ENCODE measurements around the gene NSMCE3. TPM values are rescaled to one million over a fixed set of nuclear protein-coding genes. Genes with fewer than 3 reads are reported as not detected.

The NSMCE3 gene
- total and polyA plus RNA-seq, 2 experiments from 2014 or later, result 9.7 to 10.0 TPM

DNA sequence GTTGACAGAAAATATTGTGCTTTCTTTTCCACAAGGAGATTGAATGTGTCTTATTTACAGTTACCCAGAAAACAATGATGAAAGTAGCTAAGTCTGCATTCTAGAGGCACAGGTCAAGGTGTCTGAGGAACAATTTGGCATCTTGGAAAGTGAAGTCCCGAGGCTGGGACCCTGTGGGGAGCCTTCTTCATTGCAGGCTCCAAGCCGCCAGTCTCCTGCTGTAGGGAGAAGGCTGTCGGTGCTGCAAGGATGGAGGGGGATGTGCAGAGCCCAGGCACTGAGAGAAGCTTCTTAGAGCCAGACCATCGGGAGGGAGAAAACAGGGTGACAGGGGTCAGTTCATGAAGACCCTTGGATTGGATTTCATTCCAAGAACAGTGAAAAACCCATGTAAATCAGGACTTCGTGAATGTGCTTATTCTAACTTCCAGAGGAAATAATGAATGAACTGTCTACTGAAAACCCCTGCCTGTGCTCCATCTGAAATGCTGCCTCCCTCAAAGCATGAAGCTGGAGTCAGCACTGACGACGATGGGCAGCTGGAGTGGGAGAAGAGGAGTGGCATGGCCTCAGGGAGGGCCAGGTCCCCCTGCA lies 25.2 kb upstream of the NSMCE3 start:
- H3K4me2 ChIP-seq, result no peak overlapping the region
- Mint-ChIP-seq H3K27ac (no peak overlapping the region), H3K9me3 (no peaks in the 10 kb centered on the region; the same call in 2 of the 3 replicates), H3K36me3 (ENCODE audit: low read depth) (no peaks in the 10 kb centered on the region), H3K27me3 (ENCODE audit: insufficient read depth, low read depth, poor library complexity) (no peaks in the 10 kb centered on the region), H3K4me3 (no peak overlapping the region), H3K4me1 (peaks cover 2% of the 10 kb centered on the region; the same call in 1 of the 3 replicates)
- H3K9me2 ChIP-seq (ENCODE audit: insufficient read depth), result no peaks in the 10 kb centered on the region
- no peak for DNase-seq (ENCODE audit: low spot score)
- no peak overlapping the region for H3K4me3 ChIP-seq
- no peaks in the 10 kb centered on the region for H3F3A ChIP-seq (replicated peaks; ENCODE audit: low read depth)
- H4K20me1 ChIP-seq (replicated peaks; ENCODE audit: insufficient read depth), result no peaks in the 10 kb centered on the region
- H3K27ac ChIP-seq (ENCODE audit: low read depth), result no peak overlapping the region
- no peaks in the 10 kb centered on the region for H3K27me3 ChIP-seq (ENCODE audit: insufficient read depth)
- TF ChIP-seq ZNF331 (CRISPR knock-in tag; IDR thresholded peaks at IDR 0.05; ENCODE audit: low read depth) (no peak), STAT1 (IDR thresholded peaks at IDR 0.05; ENCODE audit: unreplicated experiment) (no peak), POLR2AphosphoS5 (IDR thresholded peaks at IDR 0.05; ENCODE audit: low read depth) (no peak), EZH2phosphoT487 (IDR thresholded peaks at IDR 0.05; ENCODE audit: unreplicated experiment) (no peak), EZH2 (IDR thresholded peaks at IDR 0.05; ENCODE audit: low read depth, unreplicated experiment) (no peak), JUNB (IDR thresholded peaks at IDR 0.05; ENCODE audit: unreplicated experiment) (no peak), ZNF114 (CRISPR knock-in tag; IDR thresholded peaks at IDR 0.05) (no peak), CREB1 (CRISPR knock-in tag; IDR thresholded peaks at IDR 0.05; ENCODE audit: low read depth) (no peak), NANOG (IDR thresholded peaks at IDR 0.05; ENCODE audit: borderline replicate concordance) (no peak)
- TF ChIP-seq, protein P1, sequence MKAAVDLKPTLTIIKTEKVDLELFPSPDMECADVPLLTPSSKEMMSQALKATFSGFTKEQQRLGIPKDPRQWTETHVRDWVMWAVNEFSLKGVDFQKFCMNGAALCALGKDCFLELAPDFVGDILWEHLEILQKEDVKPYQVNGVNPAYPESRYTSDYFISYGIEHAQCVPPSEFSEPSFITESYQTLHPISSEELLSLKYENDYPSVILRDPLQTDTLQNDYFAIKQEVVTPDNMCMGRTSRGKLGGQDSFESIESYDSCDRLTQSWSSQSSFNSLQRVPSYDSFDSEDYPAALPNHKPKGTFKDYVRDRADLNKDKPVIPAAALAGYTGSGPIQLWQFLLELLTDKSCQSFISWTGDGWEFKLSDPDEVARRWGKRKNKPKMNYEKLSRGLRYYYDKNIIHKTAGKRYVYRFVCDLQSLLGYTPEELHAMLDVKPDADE (IDR thresholded peaks at IDR 0.05), result no peak
- TF ChIP-seq, protein P2, sequence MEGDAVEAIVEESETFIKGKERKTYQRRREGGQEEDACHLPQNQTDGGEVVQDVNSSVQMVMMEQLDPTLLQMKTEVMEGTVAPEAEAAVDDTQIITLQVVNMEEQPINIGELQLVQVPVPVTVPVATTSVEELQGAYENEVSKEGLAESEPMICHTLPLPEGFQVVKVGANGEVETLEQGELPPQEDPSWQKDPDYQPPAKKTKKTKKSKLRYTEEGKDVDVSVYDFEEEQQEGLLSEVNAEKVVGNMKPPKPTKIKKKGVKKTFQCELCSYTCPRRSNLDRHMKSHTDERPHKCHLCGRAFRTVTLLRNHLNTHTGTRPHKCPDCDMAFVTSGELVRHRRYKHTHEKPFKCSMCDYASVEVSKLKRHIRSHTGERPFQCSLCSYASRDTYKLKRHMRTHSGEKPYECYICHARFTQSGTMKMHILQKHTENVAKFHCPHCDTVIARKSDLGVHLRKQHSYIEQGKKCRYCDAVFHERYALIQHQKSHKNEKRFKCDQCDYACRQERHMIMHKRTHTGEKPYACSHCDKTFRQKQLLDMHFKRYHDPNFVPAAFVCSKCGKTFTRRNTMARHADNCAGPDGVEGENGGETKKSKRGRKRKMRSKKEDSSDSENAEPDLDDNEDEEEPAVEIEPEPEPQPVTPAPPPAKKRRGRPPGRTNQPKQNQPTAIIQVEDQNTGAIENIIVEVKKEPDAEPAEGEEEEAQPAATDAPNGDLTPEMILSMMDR (conservative IDR thresholded peaks at IDR 0.05; ENCODE audit: low read depth in 2 of 2), result no peak
- TF ChIP-seq, protein P3, sequence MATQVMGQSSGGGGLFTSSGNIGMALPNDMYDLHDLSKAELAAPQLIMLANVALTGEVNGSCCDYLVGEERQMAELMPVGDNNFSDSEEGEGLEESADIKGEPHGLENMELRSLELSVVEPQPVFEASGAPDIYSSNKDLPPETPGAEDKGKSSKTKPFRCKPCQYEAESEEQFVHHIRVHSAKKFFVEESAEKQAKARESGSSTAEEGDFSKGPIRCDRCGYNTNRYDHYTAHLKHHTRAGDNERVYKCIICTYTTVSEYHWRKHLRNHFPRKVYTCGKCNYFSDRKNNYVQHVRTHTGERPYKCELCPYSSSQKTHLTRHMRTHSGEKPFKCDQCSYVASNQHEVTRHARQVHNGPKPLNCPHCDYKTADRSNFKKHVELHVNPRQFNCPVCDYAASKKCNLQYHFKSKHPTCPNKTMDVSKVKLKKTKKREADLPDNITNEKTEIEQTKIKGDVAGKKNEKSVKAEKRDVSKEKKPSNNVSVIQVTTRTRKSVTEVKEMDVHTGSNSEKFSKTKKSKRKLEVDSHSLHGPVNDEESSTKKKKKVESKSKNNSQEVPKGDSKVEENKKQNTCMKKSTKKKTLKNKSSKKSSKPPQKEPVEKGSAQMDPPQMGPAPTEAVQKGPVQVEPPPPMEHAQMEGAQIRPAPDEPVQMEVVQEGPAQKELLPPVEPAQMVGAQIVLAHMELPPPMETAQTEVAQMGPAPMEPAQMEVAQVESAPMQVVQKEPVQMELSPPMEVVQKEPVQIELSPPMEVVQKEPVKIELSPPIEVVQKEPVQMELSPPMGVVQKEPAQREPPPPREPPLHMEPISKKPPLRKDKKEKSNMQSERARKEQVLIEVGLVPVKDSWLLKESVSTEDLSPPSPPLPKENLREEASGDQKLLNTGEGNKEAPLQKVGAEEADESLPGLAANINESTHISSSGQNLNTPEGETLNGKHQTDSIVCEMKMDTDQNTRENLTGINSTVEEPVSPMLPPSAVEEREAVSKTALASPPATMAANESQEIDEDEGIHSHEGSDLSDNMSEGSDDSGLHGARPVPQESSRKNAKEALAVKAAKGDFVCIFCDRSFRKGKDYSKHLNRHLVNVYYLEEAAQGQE (IDR thresholded peaks at IDR 0.05; ENCODE audit: unreplicated experiment), result no peak
- TF ChIP-seq, protein P4, sequence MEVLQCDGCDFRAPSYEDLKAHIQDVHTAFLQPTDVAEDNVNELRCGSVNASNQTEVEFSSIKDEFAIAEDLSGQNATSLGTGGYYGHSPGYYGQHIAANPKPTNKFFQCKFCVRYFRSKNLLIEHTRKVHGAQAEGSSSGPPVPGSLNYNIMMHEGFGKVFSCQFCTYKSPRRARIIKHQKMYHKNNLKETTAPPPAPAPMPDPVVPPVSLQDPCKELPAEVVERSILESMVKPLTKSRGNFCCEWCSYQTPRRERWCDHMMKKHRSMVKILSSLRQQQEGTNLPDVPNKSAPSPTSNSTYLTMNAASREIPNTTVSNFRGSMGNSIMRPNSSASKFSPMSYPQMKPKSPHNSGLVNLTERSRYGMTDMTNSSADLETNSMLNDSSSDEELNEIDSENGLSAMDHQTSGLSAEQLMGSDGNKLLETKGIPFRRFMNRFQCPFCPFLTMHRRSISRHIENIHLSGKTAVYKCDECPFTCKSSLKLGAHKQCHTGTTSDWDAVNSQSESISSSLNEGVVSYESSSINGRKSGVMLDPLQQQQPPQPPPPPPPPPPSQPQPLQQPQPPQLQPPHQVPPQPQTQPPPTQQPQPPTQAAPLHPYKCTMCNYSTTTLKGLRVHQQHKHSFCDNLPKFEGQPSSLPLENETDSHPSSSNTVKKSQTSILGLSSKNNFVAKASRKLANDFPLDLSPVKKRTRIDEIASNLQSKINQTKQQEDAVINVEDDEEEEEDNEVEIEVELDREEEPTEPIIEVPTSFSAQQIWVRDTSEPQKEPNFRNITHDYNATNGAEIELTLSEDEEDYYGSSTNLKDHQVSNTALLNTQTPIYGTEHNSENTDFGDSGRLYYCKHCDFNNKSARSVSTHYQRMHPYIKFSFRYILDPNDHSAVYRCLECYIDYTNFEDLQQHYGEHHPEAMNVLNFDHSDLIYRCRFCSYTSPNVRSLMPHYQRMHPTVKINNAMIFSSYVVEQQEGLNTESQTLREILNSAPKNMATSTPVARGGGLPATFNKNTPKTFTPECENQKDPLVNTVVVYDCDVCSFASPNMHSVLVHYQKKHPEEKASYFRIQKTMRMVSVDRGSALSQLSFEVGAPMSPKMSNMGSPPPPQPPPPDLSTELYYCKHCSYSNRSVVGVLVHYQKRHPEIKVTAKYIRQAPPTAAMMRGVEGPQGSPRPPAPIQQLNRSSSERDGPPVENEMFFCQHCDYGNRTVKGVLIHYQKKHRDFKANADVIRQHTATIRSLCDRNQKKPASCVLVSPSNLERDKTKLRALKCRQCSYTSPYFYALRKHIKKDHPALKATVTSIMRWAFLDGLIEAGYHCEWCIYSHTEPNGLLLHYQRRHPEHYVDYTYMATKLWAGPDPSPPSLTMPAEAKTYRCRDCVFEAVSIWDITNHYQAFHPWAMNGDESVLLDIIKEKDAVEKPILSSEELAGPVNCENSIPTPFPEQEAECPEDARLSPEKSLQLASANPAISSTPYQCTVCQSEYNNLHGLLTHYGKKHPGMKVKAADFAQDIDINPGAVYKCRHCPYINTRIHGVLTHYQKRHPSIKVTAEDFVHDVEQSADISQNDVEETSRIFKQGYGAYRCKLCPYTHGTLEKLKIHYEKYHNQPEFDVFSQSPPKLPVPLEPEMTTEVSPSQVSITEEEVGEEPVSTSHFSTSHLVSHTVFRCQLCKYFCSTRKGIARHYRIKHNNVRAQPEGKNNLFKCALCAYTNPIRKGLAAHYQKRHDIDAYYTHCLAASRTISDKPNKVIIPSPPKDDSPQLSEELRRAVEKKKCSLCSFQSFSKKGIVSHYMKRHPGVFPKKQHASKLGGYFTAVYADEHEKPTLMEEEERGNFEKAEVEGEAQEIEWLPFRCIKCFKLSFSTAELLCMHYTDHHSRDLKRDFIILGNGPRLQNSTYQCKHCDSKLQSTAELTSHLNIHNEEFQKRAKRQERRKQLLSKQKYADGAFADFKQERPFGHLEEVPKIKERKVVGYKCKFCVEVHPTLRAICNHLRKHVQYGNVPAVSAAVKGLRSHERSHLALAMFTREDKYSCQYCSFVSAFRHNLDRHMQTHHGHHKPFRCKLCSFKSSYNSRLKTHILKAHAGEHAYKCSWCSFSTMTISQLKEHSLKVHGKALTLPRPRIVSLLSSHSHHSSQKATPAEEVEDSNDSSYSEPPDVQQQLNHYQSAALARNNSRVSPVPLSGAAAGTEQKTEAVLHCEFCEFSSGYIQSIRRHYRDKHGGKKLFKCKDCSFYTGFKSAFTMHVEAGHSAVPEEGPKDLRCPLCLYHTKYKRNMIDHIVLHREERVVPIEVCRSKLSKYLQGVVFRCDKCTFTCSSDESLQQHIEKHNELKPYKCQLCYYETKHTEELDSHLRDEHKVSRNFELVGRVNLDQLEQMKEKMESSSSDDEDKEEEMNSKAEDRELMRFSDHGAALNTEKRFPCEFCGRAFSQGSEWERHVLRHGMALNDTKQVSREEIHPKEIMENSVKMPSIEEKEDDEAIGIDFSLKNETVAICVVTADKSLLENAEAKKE (CRISPR knock-in tag; IDR thresholded peaks at IDR 0.05), result no peak
- H3K36me3 ChIP-seq (ENCODE audit: insufficient read depth), result no peaks in the 10 kb centered on the region
- H3K4me1 ChIP-seq (ENCODE audit: insufficient read depth), result no peaks in the 10 kb centered on the region
- no peaks in the 10 kb centered on the region for H3K79me2 ChIP-seq (replicated peaks; ENCODE audit: insufficient read depth)
- no peak overlapping the region for H2AFZ ChIP-seq
- peak; percentile 56 for ATAC-seq

All from GM23338 (cell line).